NCI-H2227 (cell line): ENCODE data around the gene TJP3.

Source experiments
- DNase-seq: peaks from one replicate; lab custom pipeline; 2025; ENCODE audit not compliant: unreplicated experiment; lab: John Stamatoyannopoulos, UW

Gene TJP3

GRCh38 chr19:3671680-3672574 is 36.3 kb upstream of the TJP3 start:
- no peak for DNase-seq

GRCh38 chr19:3672575-3672948 is 35.6 kb upstream of the TJP3 start:
- DNase-seq, result no peak

- DNase-seq, result no peak
Observed at GRCh38 chr19:3672993-3673392, 35.2 kb upstream of the TJP3 start.

- no peak for DNase-seq
Observed at GRCh38 chr19:3673506-3674439, 34.4 kb upstream of the TJP3 start.

GRCh38 chr19:3674784-3675543 is 33.2 kb upstream of the TJP3 start:
- no peak for DNase-seq

GRCh38 chr19:3678188-3678587 is 30.0 kb upstream of the TJP3 start:
- no peak for DNase-seq

GRCh38 chr19:3679138-3679537 is 29.0 kb upstream of the TJP3 start:
- no peak for DNase-seq

GRCh38 chr19:3679581-3679980 is 28.6 kb upstream of the TJP3 start:
- no peak for DNase-seq

GRCh38 chr19:3680939-3681338 is 27.2 kb upstream of the TJP3 start:
- no peak for DNase-seq

- no peak for DNase-seq
Observed at GRCh38 chr19:3682286-3682685, 25.9 kb upstream of the TJP3 start.

GRCh38 chr19:3682741-3683404 is 25.3 kb upstream of the TJP3 start:
- no peak for DNase-seq

GRCh38 chr19:3683405-3684053 is 24.7 kb upstream of the TJP3 start:
- no peak for DNase-seq

GRCh38 chr19:3684054-3684816 is 23.9 kb upstream of the TJP3 start:
- DNase-seq, result no peak

- no peak for DNase-seq
Observed at GRCh38 chr19:3684817-3685410, 23.3 kb upstream of the TJP3 start.

- no peak for DNase-seq
Observed at GRCh38 chr19:3687393-3687773, 20.8 kb upstream of the TJP3 start.

GRCh38 chr19:3687774-3688706 is 20.1 kb upstream of the TJP3 start:
- DNase-seq, result no peak

- DNase-seq, result no peak
Observed at GRCh38 chr19:3690551-3691371, 17.4 kb upstream of the TJP3 start.
